Spleen (tissue), 7 donors: ENCODE results near the gene IARS2.

Experiments used
- POLR2A ChIP-seq, 3 donors: fragments of 450-650 bp; IDR thresholded peaks; one replicate each; pipeline ENCODE4 v1.5.1; 2017; ENCODE audit warnings: antibody characterized with exemption in 3 of 3, mild to moderate bottlenecking in 1 of 3
- POLR2AphosphoS5 ChIP-seq, 3 donors: sonication (generic); formaldehyde crosslinking; IDR thresholded peaks; one replicate each; pipeline ENCODE4 v1.5.1; 2017; ENCODE audit warnings: antibody characterized with exemption in 3 of 3
- TF ChIP-seq, protein P1 (sequence below), 11 experiments: fragments of 200-600 bp in 7 of 11; fragments of 450-650 bp in 4 of 11; sonication (generic) in 4 of 11; IDR thresholded peaks in 8 of 11; conservative IDR thresholded peaks in 3 of 11; 1 replicate in 7 of 11; 2 replicates in 4 of 11; pipeline versions ENCODE4 v1.4.0 to v1.8.0; 2016 to 2021; ENCODE audit warnings: antibody characterized with exemption in 11 of 11, inconsistent platforms in 4 of 11, mild to moderate bottlenecking in 1 of 11
- donor health status: DM: no; HTN: no; CAD: no; lungs with moderate emphysema.
- donor health status: DM: no; HTN: no; CAD: no.
- donor health status: DM: no; HTN: no; CAD: no.

DNA sequence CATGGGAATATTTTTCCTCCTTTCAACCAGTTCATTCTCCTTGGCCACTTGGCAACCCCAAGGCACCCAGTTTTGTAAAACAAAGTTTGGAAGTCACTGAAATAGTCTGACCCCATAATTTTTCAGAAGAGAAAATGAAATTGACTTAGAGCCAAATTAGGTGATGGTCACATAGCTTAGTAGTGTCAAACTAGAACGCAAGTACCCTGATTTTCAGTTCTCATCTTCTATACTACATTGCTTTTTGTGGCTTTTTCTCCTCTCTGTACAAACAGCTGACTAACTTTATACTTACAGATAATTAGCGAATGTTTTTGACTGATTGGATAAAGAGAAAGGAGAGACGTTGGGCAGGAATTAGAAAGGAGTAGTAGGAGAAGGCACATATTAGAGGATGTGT lies 33.1 kb downstream of the IARS2 start:
- TF ChIP-seq POLR2A (IDR thresholded peaks at IDR 0.05) (no peak), POLR2AphosphoS5 (IDR thresholded peaks at IDR 0.05) (no peak)
- TF ChIP-seq, protein P1, sequence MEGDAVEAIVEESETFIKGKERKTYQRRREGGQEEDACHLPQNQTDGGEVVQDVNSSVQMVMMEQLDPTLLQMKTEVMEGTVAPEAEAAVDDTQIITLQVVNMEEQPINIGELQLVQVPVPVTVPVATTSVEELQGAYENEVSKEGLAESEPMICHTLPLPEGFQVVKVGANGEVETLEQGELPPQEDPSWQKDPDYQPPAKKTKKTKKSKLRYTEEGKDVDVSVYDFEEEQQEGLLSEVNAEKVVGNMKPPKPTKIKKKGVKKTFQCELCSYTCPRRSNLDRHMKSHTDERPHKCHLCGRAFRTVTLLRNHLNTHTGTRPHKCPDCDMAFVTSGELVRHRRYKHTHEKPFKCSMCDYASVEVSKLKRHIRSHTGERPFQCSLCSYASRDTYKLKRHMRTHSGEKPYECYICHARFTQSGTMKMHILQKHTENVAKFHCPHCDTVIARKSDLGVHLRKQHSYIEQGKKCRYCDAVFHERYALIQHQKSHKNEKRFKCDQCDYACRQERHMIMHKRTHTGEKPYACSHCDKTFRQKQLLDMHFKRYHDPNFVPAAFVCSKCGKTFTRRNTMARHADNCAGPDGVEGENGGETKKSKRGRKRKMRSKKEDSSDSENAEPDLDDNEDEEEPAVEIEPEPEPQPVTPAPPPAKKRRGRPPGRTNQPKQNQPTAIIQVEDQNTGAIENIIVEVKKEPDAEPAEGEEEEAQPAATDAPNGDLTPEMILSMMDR (IDR thresholded peaks at IDR 0.05 in 8 of 11, conservative IDR thresholded peaks at IDR 0.05 in 3 of 11) = no peak
